ENCODE data around the gene EYS. TPM values are rescaled to one million over a fixed set of nuclear protein-coding genes. Genes with fewer than 3 reads are reported as not detected.

EYS gene
- total RNA-seq, 1 donor from 2014 or later = 0.08 TPM

- TF ChIP-seq CTCF (IDR thresholded peaks at IDR 0.05; ENCODE audit: borderline replicate concordance) = no peak
- DNase-seq = no peak
- H3K36me3 ChIP-seq = no peaks in the 10 kb centered on the region
- intact Hi-C loops (cut with micrococcal nuclease) = no loop called here
- H3K27ac ChIP-seq (replicated peaks) = no peak overlapping the region
- H3K9me3 ChIP-seq (replicated peaks) = peaks cover 29% of the 10 kb centered on the region
- no peak overlapping the region for H3K4me3 ChIP-seq
- H3K27me3 ChIP-seq (ENCODE audit: low read depth) = no peaks in the 10 kb centered on the region
- no peaks in the 10 kb centered on the region for H3K4me1 ChIP-seq
Measured at GRCh38 chr6:64665137-64665536, 1041.9 kb downstream of the EYS start.

- H3K4me1 ChIP-seq = no peaks in the 10 kb centered on the region
Measured at GRCh38 chr6:64664480-64664879, 1042.5 kb downstream of the EYS start.

GRCh38 chr6:64644024-64644423 is 1063.0 kb downstream of the EYS start:
- Histone ChIP-seq H3K4me1 (no peaks in the 10 kb centered on the region), H3K36me3 (no peaks in the 10 kb centered on the region), H3K27ac (replicated peaks) (no peak overlapping the region), H3K4me3 (no peak overlapping the region), H3K9me3 (replicated peaks) (peaks cover 19% of the 10 kb centered on the region), H3K27me3 (ENCODE audit: low read depth) (no peaks in the 10 kb centered on the region)
- no peak for TF ChIP-seq CTCF (IDR thresholded peaks at IDR 0.05; ENCODE audit: borderline replicate concordance)
- DNase-seq = no peak
- intact Hi-C loops (cut with micrococcal nuclease) = no loop called here

More at GRCh38 chr6:64664480-64664879, 1042.5 kb downstream of the EYS start:
- no peak for TF ChIP-seq CTCF (IDR thresholded peaks at IDR 0.05; ENCODE audit: borderline replicate concordance)
- no peak for DNase-seq
- Histone ChIP-seq H3K36me3 (no peaks in the 10 kb centered on the region), H3K9me3 (replicated peaks) (peaks cover 28% of the 10 kb centered on the region), H3K27me3 (ENCODE audit: low read depth) (no peaks in the 10 kb centered on the region), H3K4me3 (no peak overlapping the region), H3K27ac (replicated peaks) (no peak overlapping the region)
- intact Hi-C loops (cut with micrococcal nuclease) = no loop called here

DNA sequence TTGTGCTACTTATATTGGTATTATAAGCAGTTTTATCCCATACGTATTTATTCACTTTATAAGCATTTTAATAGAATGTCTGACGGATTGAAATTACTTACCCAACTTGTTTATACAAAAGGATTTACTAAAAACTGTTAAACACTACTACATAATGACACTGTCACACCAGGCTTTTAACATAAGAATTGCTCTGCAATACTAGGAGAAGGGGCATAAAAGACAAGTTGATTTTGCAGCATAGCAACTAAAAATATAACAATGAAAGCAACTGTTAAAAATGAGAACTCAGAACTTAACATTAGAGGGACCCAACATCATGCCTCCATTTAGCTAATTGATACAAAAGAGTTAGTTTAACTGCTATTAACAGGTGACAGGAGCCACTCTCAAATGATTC is 1076.1 kb downstream of the EYS start:
- H3K9me3 ChIP-seq (replicated peaks) = peaks cover 16% of the 10 kb centered on the region
- no peak for DNase-seq
- H3K36me3 ChIP-seq = no peaks in the 10 kb centered on the region

DNA sequence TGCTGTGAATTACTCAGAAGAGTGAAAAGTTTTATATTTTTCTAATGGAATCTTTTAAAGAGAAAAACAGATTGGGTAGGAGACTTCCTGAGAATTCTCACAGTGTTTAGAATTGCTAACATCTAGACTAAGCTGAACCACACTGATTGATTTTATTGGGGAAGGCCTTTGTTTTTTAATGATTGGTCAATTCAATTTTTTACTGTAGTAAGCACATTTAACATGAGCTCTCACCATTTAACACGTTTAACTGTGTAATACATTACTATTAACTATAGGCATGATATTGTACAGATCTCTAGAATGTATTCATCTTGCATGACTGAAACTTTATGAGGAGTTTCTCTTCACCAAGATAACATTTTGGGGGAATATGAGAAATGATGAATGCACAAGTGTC is 1084.1 kb downstream of the EYS start:
- TF ChIP-seq CTCF (IDR thresholded peaks at IDR 0.05; ENCODE audit: borderline replicate concordance) = no peak
- no peak for DNase-seq
- no peaks in the 10 kb centered on the region for H3K9me3 ChIP-seq (replicated peaks)
- H3K36me3 ChIP-seq = no peaks in the 10 kb centered on the region
- no peaks in the 10 kb centered on the region for H3K27me3 ChIP-seq (ENCODE audit: low read depth)
- intact Hi-C loops (cut with micrococcal nuclease) = no loop called here
- H3K27ac ChIP-seq (replicated peaks) = no peak overlapping the region
- no peak overlapping the region for H3K4me3 ChIP-seq
- no peaks in the 10 kb centered on the region for H3K4me1 ChIP-seq

More for the DNA sequence above, 1076.1 kb downstream of the EYS start:
- Histone ChIP-seq H3K27ac (replicated peaks) (no peak overlapping the region), H3K4me1 (no peaks in the 10 kb centered on the region), H3K4me3 (no peak overlapping the region), H3K27me3 (ENCODE audit: low read depth) (no peaks in the 10 kb centered on the region)
- no peak for TF ChIP-seq CTCF (IDR thresholded peaks at IDR 0.05; ENCODE audit: borderline replicate concordance)
- intact Hi-C loops (cut with micrococcal nuclease) = no loop called here

GRCh38 chr6:64602993-64603392 is 1104.0 kb downstream of the EYS start:
- intact Hi-C loops (cut with micrococcal nuclease) = no loop called here
- no peak overlapping the region for H3K4me3 ChIP-seq
- H3K27ac ChIP-seq (replicated peaks) = no peak overlapping the region
- no peaks in the 10 kb centered on the region for H3K27me3 ChIP-seq (ENCODE audit: low read depth)
- H3K9me3 ChIP-seq (replicated peaks) = peaks cover 9% of the 10 kb centered on the region
- no peak for TF ChIP-seq CTCF (IDR thresholded peaks at IDR 0.05; ENCODE audit: borderline replicate concordance)
- DNase-seq = no peak
- H3K36me3 ChIP-seq = no peaks in the 10 kb centered on the region
- H3K4me1 ChIP-seq = no peaks in the 10 kb centered on the region

Data from left ventricle myocardium inferior (tissue), 1 donor.